Measurements from ENCODE around the gene HACD2. TPM values are rescaled to one million over a fixed set of nuclear protein-coding genes. Genes with fewer than 3 reads are reported as not detected.

The HACD2 gene
- total RNA-seq, 1 experiment from 2014 or later = 43.0 TPM

DNA sequence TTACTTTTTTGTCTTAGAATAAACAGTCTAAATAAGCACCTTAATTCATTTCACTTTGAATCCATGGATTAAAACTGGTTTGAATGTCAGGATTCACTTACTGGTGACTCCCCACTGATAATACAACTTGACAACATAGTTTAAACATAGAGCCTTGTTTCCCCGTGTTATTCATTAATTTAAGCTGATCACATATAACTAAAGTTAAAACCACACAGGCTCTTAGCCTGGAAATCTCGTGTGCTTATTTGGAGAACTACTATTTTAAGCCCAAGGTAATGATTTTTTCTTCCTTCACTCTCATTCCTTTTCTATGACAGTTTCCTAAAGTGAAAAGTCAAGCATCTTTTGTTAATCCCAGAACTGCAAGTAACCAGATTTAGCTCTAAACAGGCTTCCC lies 64.2 kb downstream of the HACD2 start:
- no peaks in the 10 kb centered on the region for H3K27me3 ChIP-seq (ENCODE audit: insufficient read depth, low read length)
- H3K79me2 ChIP-seq (ENCODE audit: insufficient read depth, low read length) = no peaks in the 10 kb centered on the region
- RAD21 ChIA-PET (ENCODE audit: low non-redundant PET in 1 of 2, low total read pairs in 2 of 2, uncharacterized antibody in 2 of 2, unreplicated experiment in 2 of 2) = no interaction called here
- H2AFZ ChIP-seq (ENCODE audit: low read depth, low read length, poor library complexity, severe bottlenecking) = no peak overlapping the region
- no peaks in the 10 kb centered on the region for H3K9me3 ChIP-seq (ENCODE audit: control insufficient read depth in 1 of 2, insufficient read depth in 1 of 2, low read depth in 1 of 2, low read length in 2 of 2)
- POLR2A ChIA-PET = no interaction called here
- no peak for TF ChIP-seq RAD21 (IDR thresholded peaks at IDR 0.05; ENCODE audit: low read depth)
- TF ChIP-seq FOSL1 (IDR thresholded peaks at IDR 0.05; ENCODE audit: low read depth) = no peak
- TF ChIP-seq ZNF274 (IDR thresholded peaks at IDR 0.05; ENCODE audit: low read depth, low read length) = no peak
- TF ChIP-seq, protein P1, sequence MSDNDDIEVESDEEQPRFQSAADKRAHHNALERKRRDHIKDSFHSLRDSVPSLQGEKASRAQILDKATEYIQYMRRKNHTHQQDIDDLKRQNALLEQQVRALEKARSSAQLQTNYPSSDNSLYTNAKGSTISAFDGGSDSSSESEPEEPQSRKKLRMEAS (IDR thresholded peaks at IDR 0.05) = no peak
- TF ChIP-seq, protein P2, sequence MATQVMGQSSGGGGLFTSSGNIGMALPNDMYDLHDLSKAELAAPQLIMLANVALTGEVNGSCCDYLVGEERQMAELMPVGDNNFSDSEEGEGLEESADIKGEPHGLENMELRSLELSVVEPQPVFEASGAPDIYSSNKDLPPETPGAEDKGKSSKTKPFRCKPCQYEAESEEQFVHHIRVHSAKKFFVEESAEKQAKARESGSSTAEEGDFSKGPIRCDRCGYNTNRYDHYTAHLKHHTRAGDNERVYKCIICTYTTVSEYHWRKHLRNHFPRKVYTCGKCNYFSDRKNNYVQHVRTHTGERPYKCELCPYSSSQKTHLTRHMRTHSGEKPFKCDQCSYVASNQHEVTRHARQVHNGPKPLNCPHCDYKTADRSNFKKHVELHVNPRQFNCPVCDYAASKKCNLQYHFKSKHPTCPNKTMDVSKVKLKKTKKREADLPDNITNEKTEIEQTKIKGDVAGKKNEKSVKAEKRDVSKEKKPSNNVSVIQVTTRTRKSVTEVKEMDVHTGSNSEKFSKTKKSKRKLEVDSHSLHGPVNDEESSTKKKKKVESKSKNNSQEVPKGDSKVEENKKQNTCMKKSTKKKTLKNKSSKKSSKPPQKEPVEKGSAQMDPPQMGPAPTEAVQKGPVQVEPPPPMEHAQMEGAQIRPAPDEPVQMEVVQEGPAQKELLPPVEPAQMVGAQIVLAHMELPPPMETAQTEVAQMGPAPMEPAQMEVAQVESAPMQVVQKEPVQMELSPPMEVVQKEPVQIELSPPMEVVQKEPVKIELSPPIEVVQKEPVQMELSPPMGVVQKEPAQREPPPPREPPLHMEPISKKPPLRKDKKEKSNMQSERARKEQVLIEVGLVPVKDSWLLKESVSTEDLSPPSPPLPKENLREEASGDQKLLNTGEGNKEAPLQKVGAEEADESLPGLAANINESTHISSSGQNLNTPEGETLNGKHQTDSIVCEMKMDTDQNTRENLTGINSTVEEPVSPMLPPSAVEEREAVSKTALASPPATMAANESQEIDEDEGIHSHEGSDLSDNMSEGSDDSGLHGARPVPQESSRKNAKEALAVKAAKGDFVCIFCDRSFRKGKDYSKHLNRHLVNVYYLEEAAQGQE (IDR thresholded peaks at IDR 0.05; ENCODE audit: low read depth) = no peak
- no peak for TF ChIP-seq CEBPB (IDR thresholded peaks at IDR 0.05; ENCODE audit: low read depth)
- no peak for TF ChIP-seq POLR2AphosphoS5 (IDR thresholded peaks at IDR 0.05; ENCODE audit: low read depth, low read length)
- TF ChIP-seq, protein P3, sequence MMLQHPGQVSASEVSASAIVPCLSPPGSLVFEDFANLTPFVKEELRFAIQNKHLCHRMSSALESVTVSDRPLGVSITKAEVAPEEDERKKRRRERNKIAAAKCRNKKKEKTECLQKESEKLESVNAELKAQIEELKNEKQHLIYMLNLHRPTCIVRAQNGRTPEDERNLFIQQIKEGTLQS (IDR thresholded peaks at IDR 0.05) = no peak
- no peak for TF ChIP-seq CBX3 (IDR thresholded peaks at IDR 0.05; ENCODE audit: low read depth)
- TF ChIP-seq SIN3A (IDR thresholded peaks at IDR 0.05; ENCODE audit: low read depth) = no peak
- no peak for TF ChIP-seq YY1 (IDR thresholded peaks at IDR 0.05; ENCODE audit: extremely low read depth, insufficient replicate concordance, low read depth, low read length)
- no peak for TF ChIP-seq ZFX (IDR thresholded peaks at IDR 0.05)
- TF ChIP-seq EZH2phosphoT487 (IDR thresholded peaks at IDR 0.05; ENCODE audit: borderline replicate concordance) = no peak
- TF ChIP-seq, protein P4, sequence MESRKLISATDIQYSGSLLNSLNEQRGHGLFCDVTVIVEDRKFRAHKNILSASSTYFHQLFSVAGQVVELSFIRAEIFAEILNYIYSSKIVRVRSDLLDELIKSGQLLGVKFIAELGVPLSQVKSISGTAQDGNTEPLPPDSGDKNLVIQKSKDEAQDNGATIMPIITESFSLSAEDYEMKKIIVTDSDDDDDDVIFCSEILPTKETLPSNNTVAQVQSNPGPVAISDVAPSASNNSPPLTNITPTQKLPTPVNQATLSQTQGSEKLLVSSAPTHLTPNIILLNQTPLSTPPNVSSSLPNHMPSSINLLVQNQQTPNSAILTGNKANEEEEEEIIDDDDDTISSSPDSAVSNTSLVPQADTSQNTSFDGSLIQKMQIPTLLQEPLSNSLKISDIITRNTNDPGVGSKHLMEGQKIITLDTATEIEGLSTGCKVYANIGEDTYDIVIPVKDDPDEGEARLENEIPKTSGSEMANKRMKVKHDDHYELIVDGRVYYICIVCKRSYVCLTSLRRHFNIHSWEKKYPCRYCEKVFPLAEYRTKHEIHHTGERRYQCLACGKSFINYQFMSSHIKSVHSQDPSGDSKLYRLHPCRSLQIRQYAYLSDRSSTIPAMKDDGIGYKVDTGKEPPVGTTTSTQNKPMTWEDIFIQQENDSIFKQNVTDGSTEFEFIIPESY (IDR thresholded peaks at IDR 0.05; ENCODE audit: extremely low read depth, insufficient replicate concordance, low read length) = no peak
- no peaks in the 10 kb centered on the region for H3K9me2 ChIP-seq (ENCODE audit: insufficient read depth)
- H4K20me1 ChIP-seq (ENCODE audit: insufficient read depth) = 0 out of 2 replicates have a peak, but pooled peaks cover 4% of the 10 kb centered on the region
- no peak for DNase-seq (ENCODE audit: low read depth, low spot score)
- H3K4me1 ChIP-seq (ENCODE audit: control insufficient read depth in 1 of 2, insufficient read depth in 2 of 2, low read length in 2 of 2) = no peaks in the 10 kb centered on the region
- CTCF ChIA-PET = no interaction called here
- no TSS peak for BruUV-seq (replicated peaks)
- H3K36me3 ChIP-seq (ENCODE audit: control insufficient read depth in 1 of 2, insufficient read depth in 2 of 2, low read length in 2 of 2) = no peaks in the 10 kb centered on the region; a peak in 1 of 4 replicates
- no peak overlapping the region for H3K4me2 ChIP-seq (ENCODE audit: low read length)
- H3K4me3 ChIP-seq (replicated peaks in 1 of 2; ENCODE audit: low read depth in 1 of 2, low read length in 2 of 2) = no peak overlapping the region
- ATAC-seq = no peak
- H3K27ac ChIP-seq (ENCODE audit: low read depth, low read length) = no peak overlapping the region
- intact Hi-C loops (cut with micrococcal nuclease) = no loop called here
- no peak overlapping the region for H3K9ac ChIP-seq (ENCODE audit: low read length)

Data from HCT116 (cell line).